ENCODE data around the gene POU3F1. TPM values are rescaled to one million over a fixed set of nuclear protein-coding genes. Genes with fewer than 3 reads are reported as not detected.

POU3F1 gene
- total RNA-seq, 2 experiments from 2014 or later, result not detected

GRCh38 chr1:38068220-38068979, 21.8 kb upstream of the POU3F1 start:
- no peaks in the 10 kb centered on the region for H3K36me3 Mint-ChIP-seq (ENCODE audit: low read depth)
- no peaks in the 10 kb centered on the region for H3K4me1 Mint-ChIP-seq
- H3K4me3 Mint-ChIP-seq, result no peak overlapping the region
- H3K9me3 Mint-ChIP-seq, result no peaks in the 10 kb centered on the region
- no peak for DNase-seq
- no peak overlapping the region for H3K27ac Mint-ChIP-seq
- ChIA-PET POLR2A (no interaction called here), CTCF (interaction anchor here (0.5 kb wide), 1 partner anchor 280 kb away, joined by 3 read pairs; no protein-coding TSS in a partner anchor)
- peaks cover 24% of the 10 kb centered on the region for H3K27me3 Mint-ChIP-seq

- Mint-ChIP-seq H3K4me3 (no peak overlapping the region), H3K36me3 (ENCODE audit: low read depth) (no peaks in the 10 kb centered on the region), H3K9me3 (no peaks in the 10 kb centered on the region), H3K27me3 (peaks cover 18% of the 10 kb centered on the region), H3K4me1 (no peaks in the 10 kb centered on the region), H3K27ac (no peak overlapping the region)
- POLR2A ChIA-PET, result no interaction called here
- CTCF ChIA-PET, result no interaction called here
- DNase-seq, result no peak
These were observed 17.8 kb upstream of the POU3F1 start for GRCh38 chr1:38064197-38064903.

- POLR2A ChIA-PET, result no interaction called here
- H3K27ac Mint-ChIP-seq, result no peak overlapping the region
- H3K4me1 Mint-ChIP-seq, result no peaks in the 10 kb centered on the region
- no peaks in the 10 kb centered on the region for H3K36me3 Mint-ChIP-seq (ENCODE audit: low read depth)
- DNase-seq, result no peak
- CTCF ChIA-PET, result no interaction called here
- H3K27me3 Mint-ChIP-seq, result peaks cover 17% of the 10 kb centered on the region
- H3K9me3 Mint-ChIP-seq, result no peaks in the 10 kb centered on the region
- no peak overlapping the region for H3K4me3 Mint-ChIP-seq
These were observed 17.0 kb upstream of the POU3F1 start for GRCh38 chr1:38063616-38064015.

GRCh38 chr1:38062361-38063288, 16.0 kb upstream of the POU3F1 start:
- ChIA-PET POLR2A (no interaction called here), CTCF (interaction anchor here (0.6 kb wide), 2 partner anchors 794 to 1303 kb away, joined by 3 to 4 read pairs; no protein-coding TSS in a partner anchor)
- no peak for DNase-seq
- no peaks in the 10 kb centered on the region for H3K36me3 Mint-ChIP-seq (ENCODE audit: low read depth)
- H3K4me1 Mint-ChIP-seq, result no peaks in the 10 kb centered on the region
- peaks cover 11% of the 10 kb centered on the region for H3K27me3 Mint-ChIP-seq
- no peak overlapping the region for H3K4me3 Mint-ChIP-seq
- no peaks in the 10 kb centered on the region for H3K9me3 Mint-ChIP-seq
- H3K27ac Mint-ChIP-seq, result no peak overlapping the region

- Mint-ChIP-seq H3K4me1 (no peaks in the 10 kb centered on the region), H3K9me3 (no peaks in the 10 kb centered on the region), H3K27ac (no peak overlapping the region), H3K36me3 (ENCODE audit: low read depth) (no peaks in the 10 kb centered on the region), H3K27me3 (peaks cover 5% of the 10 kb centered on the region), H3K4me3 (no peak overlapping the region)
- ChIA-PET POLR2A (no interaction called here), CTCF (interaction anchor here (0.6 to 2.0 kb wide), 3 partner anchors 14 to 1303 kb away, joined by 3 to 4 read pairs (median 4); no protein-coding TSS in a partner anchor)
- DNase-seq, result no peak
These were observed 15.3 kb upstream of the POU3F1 start for GRCh38 chr1:38061883-38062328.

GRCh38 chr1:38061290-38061689, 14.7 kb upstream of the POU3F1 start:
- no peak overlapping the region for H3K27ac Mint-ChIP-seq
- H3K27me3 Mint-ChIP-seq, result peaks cover 5% of the 10 kb centered on the region
- ChIA-PET CTCF (interaction anchor here (2.0 kb wide), 1 partner anchor 13 kb away, joined by 4 read pairs; no protein-coding TSS in a partner anchor), POLR2A (no interaction called here)
- H3K36me3 Mint-ChIP-seq (ENCODE audit: low read depth), result no peaks in the 10 kb centered on the region
- H3K4me3 Mint-ChIP-seq, result no peak overlapping the region
- DNase-seq, result no peak
- no peaks in the 10 kb centered on the region for H3K4me1 Mint-ChIP-seq
- no peaks in the 10 kb centered on the region for H3K9me3 Mint-ChIP-seq

- H3K36me3 Mint-ChIP-seq (ENCODE audit: low read depth), result no peaks in the 10 kb centered on the region
- H3K4me3 Mint-ChIP-seq, result no peak overlapping the region
- no peak overlapping the region for H3K27ac Mint-ChIP-seq
- H3K4me1 Mint-ChIP-seq, result no peaks in the 10 kb centered on the region
- no peaks in the 10 kb centered on the region for H3K9me3 Mint-ChIP-seq
- ChIA-PET CTCF (interaction anchor here (2.0 kb wide), 1 partner anchor 12 kb away, joined by 4 read pairs; no protein-coding TSS in a partner anchor), POLR2A (no interaction called here)
- no peak for DNase-seq
- peaks cover 5% of the 10 kb centered on the region for H3K27me3 Mint-ChIP-seq
These were observed 13.9 kb upstream of the POU3F1 start for GRCh38 chr1:38060498-38060897.

GRCh38 chr1:38059635-38060250, 13.2 kb upstream of the POU3F1 start:
- H3K4me3 Mint-ChIP-seq, result no peak overlapping the region
- CTCF ChIA-PET, result interaction anchor here (1.5 kb wide), 1 partner anchor 33 kb away, joined by 3 read pairs; no protein-coding TSS in a partner anchor
- H3K27ac Mint-ChIP-seq, result no peak overlapping the region

GRCh38 chr1:38055965-38056364, 9.4 kb upstream of the POU3F1 start:
- Mint-ChIP-seq H3K27me3 (peaks cover 7% of the 10 kb centered on the region), H3K9me3 (no peaks in the 10 kb centered on the region), H3K4me1 (peaks cover 3% of the 10 kb centered on the region), H3K27ac (no peak overlapping the region), H3K4me3 (no peak overlapping the region), H3K36me3 (ENCODE audit: low read depth) (no peaks in the 10 kb centered on the region)
- ChIA-PET POLR2A (interaction anchor here (0.7 kb wide), 1 partner anchor 26 kb away, joined by 5 read pairs; no protein-coding TSS in a partner anchor), CTCF (no interaction called here)
- no peak for DNase-seq

More at GRCh38 chr1:38059635-38060250, 13.2 kb upstream of the POU3F1 start:
- H3K9me3 Mint-ChIP-seq, result no peaks in the 10 kb centered on the region
- no peak for DNase-seq
- H3K4me1 Mint-ChIP-seq, result no peaks in the 10 kb centered on the region
- no peaks in the 10 kb centered on the region for H3K36me3 Mint-ChIP-seq (ENCODE audit: low read depth)
- peaks cover 5% of the 10 kb centered on the region for H3K27me3 Mint-ChIP-seq
- POLR2A ChIA-PET, result no interaction called here

- ChIA-PET CTCF (no interaction called here), POLR2A (no interaction called here)
- H3K4me3 Mint-ChIP-seq, result no peak overlapping the region
- DNase-seq, result no peak
- H3K4me1 Mint-ChIP-seq, result peaks cover 3% of the 10 kb centered on the region
- H3K9me3 Mint-ChIP-seq, result no peaks in the 10 kb centered on the region
- H3K36me3 Mint-ChIP-seq (ENCODE audit: low read depth), result no peaks in the 10 kb centered on the region
- no peak overlapping the region for H3K27ac Mint-ChIP-seq
- H3K27me3 Mint-ChIP-seq, result peaks cover 3% of the 10 kb centered on the region
These were observed 8.8 kb upstream of the POU3F1 start for GRCh38 chr1:38055398-38055797.

- H3K9me3 Mint-ChIP-seq, result no peaks in the 10 kb centered on the region
- no peak overlapping the region for H3K4me3 Mint-ChIP-seq
- no peak for DNase-seq
- ChIA-PET CTCF (no interaction called here), POLR2A (no interaction called here)
- no peaks in the 10 kb centered on the region for H3K36me3 Mint-ChIP-seq (ENCODE audit: low read depth)
- H3K27me3 Mint-ChIP-seq, result peaks cover 8% of the 10 kb centered on the region
- H3K27ac Mint-ChIP-seq, result no peak overlapping the region
- peaks cover 3% of the 10 kb centered on the region for H3K4me1 Mint-ChIP-seq
These were observed 7.0 kb upstream of the POU3F1 start for GRCh38 chr1:38053416-38054091.
